ENCODE results near the gene FAM241B.

Gene FAM241B

GRCh38 chr10:69639291-69640195 lies 9.5 kb downstream of the FAM241B start:
- peak; percentile 82 for DNase-seq (ENCODE audit: low read depth)
- peak; percentile 91 for TF ChIP-seq CTCF (conservative IDR thresholded peaks at IDR 0.05; ENCODE audit: low read depth, low read length)

DNA sequence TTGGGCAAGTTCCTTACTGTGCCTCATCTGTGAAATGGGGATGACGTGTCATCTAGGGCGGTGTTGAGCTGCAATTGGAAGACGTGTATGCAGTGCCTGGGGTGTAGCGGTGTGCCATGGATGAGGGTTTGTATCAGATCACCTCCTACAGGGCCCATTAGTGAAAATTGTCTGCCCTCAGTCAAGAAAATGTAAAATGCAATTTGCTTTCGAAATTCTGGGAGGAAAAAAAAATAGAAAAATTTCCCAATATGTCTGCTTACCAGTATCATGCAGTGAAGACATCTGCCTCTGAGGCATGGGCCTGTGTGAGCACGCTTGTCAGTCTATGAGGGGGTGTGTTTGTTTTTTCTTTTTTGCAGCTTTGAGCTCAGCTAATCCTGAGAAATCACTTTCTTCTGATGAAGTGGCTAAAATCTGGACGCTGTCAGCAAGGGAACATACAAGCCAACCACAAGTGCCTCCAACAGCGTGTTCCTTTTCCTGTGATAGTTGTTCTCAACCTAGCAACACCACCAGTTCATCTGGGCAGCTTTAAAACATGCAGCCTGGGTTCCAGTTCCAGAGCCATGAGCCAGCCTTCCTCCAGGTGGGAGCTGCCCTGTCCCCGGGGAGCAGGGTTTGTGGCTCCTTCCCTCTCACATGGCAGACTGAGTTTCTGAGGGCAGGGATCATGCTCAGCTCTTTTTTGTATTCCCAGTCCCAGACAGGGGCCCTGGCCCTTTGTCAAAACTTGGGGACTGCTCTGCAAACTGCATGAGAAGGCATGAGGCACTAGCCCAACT lies 10.3 kb downstream of the FAM241B start:
- H3K4me3 ChIP-seq (ENCODE audit: low read depth, low read length) = no peak overlapping the region
- no peak for TF ChIP-seq CTCF (conservative IDR thresholded peaks at IDR 0.05; ENCODE audit: low read depth, low read length)
- DNase-seq (ENCODE audit: low read depth) = peak; percentile 46

More at GRCh38 chr10:69639291-69640195, 9.5 kb downstream of the FAM241B start:
- no peak overlapping the region for H3K4me3 ChIP-seq (ENCODE audit: low read depth, low read length)

DNA sequence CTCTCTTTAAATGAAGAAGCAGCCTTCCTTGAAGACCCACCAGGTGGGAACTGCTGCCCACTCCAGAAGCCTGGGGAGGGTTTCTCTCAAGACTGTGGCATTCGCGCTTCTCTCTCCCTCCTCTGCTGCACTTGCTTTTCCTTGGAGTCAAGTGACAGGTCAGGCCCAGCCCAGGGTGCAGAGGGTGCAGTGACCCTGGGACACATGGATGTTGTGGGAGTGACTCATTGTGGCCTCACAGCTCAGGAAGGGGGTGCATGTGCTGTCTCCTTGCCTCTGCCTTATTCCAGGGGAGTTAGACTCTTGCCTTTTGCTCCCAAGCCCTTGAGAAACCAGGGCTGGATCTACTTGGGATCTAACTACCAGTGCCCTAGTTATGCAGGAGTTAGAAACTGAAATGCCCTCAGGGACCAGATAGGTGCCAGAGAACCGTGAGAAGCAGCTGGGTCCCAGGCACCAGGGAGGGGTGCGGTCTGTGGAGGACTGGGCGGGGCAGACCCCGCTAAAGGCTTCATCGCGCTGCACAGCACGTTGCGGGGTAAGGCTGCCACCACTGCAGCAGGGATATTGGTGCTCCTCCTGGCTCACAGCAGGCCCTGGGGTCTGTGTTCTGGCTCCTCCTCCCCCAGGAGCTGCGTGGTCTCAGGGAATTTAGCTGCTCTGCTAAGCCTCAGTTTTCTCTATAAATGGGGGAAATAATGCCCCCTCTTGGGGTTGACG lies 11.4 kb downstream of the FAM241B start:
- H3K4me3 ChIP-seq (ENCODE audit: low read depth, low read length) = no peak overlapping the region
- no peak for TF ChIP-seq CTCF (conservative IDR thresholded peaks at IDR 0.05; ENCODE audit: low read depth, low read length)
- no peak for DNase-seq (ENCODE audit: low read depth)

DNA sequence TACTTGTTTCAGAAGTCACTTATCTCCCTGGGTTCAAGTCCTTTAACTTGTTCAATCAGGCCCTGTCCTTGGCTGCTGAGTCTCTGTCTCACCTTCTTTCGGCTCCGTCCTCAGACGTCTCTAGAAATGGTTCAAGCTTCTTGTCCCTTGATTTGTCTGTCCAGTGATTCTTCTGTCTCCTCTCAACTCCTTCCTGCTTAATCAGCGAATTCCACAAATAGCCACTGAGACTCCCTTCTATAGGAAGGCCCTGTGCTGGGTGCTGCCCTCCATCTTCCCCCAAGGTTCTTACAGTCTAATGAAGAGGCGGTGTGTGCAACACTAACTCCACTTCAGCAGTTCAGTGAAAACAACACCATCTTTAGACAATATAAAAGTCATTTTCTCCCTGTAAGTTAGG lies 12.7 kb downstream of the FAM241B start:
- H3K4me3 ChIP-seq (ENCODE audit: low read depth, low read length) = no peak overlapping the region
- no peak for TF ChIP-seq CTCF (conservative IDR thresholded peaks at IDR 0.05; ENCODE audit: low read depth, low read length)
- no peak for DNase-seq (ENCODE audit: low read depth)

DNA sequence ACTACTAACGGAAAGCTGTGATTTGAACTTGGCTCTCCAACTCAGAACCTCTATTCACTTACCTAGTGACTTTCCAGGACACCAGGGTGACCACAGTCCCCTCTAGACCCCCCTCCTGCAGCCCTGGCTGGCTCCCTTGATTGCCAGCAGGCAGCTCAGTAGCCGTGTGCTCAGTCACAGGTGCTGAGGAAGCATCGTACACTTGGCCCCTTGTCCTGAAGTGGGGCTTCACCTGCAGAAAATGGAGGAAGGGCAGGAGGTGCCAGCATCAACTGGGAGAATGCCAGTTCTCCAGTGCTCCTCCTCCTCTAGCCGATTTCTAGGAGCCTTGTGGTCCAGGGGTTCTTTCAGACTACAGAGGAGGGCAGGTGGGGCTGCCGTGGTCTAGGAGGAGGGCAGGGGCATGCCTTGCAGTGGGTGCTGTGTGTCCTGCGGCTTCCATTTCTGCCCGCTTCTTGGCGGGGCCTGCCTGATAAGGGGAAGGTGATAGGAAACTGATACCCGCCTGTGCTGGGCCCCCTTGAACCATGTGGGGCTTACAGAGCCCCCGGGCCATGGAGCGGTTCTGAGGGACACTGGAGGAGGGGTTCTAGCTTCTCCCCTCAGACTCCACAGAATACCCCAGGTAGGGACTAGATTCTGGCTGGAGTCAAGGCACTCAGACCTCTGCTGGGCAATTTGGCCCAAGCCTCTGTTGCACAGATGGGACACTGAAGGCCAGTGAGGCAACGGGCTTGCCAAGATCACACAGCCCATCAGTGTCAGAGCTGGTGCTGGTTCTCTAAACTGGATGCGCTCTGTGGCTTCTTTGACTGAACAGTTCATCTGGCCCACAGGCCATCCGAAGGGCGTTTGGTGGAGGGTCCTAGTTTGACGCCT lies 14.0 kb downstream of the FAM241B start:
- DNase-seq (ENCODE audit: low read depth) = no peak
- TF ChIP-seq CTCF (conservative IDR thresholded peaks at IDR 0.05; ENCODE audit: low read depth, low read length) = no peak
- H3K4me3 ChIP-seq (ENCODE audit: low read depth, low read length) = no peak overlapping the region
